Ureter (tissue), 1 donor: ENCODE results near the gene ZNF580. TPM values are rescaled to one million over a fixed set of nuclear protein-coding genes. Genes with fewer than 3 reads are reported as not detected.

Experiments
- DNase-seq: peaks from one replicate; pipeline ENCODE4 v3.0.0-alpha.2; 2020; ENCODE audit warnings: low spot score
- total RNA-seq: library from RNA; stranded (reverse); gene quantifications from one replicate; pipeline ENCODE4 v1.2.4, GENCODE V29; 2023
- donor health status: DM: yes; HTN: yes; CAD: no.

ZNF580 gene, protein sequence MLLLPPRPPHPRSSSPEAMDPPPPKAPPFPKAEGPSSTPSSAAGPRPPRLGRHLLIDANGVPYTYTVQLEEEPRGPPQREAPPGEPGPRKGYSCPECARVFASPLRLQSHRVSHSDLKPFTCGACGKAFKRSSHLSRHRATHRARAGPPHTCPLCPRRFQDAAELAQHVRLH
- 56.5 TPM for total RNA-seq

DNA sequence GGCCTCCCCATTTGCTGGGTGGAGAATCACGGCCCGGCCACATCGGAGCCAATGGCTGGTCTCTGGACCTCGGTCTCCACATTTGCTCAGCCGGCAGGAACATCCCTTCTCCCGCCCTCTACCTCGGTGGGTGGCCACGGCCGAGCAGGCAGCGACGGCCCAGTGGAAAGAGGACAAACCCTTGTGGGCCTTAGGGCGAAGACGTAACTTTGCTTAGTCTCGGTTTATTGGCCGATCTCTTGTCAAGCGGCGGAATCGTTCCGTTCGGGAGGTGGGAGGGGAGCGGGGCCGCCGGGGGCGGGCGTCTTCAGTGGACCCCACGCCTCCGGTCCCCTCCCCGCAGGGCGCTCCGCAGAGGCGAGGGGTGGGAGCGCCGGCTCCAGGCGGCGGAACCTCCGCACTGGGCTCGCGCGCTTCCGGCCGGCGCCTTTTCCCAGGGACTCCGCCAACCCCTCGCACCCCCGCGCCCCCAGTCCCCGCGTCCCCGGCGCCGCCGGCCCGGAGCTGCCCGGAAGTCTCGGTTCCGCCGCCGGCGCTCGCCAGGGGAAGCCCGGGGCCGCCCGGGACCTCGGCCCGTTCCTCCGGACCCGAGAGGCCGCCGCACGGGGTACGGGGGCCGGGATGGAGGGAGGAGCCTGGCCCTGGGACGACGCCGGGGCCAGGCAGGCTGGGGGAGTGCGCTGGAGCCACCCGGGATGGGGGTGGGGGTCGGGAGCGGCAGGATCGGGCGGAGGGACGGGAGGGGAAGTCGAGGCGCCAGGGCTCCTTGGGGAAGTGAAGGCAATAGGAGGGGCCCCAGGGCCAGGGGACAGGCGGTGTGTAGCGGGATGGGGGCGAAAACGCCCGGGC, at the start of gene ZNF580:
TSS of gene ZNF580 (plus strand) at position 426 of the 849 bp plus-strand sequence. CDS start 1,507 bp downstream, outside the sequence.
- peak; percentile 76 for DNase-seq

DNA sequence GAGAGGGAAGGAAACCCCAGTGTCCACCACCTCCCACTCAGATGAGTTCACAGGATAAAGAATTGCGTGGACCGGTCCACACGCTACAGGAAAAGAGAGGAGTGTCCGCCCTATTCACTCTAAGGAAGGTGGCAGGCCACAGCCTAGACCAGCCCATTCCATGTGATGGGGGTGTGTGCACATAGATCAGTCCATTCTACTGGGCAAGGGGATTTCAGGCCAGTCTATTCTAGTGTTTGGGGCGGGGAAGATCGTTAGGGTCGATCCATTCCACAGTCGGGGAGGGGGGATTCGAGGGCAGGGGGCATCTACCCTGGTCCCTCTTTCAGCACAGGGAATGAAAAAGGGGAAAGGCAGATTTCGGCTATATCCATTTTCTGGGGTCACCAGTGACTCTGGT, 49.2 kb upstream of the ZNF580 start:
- no peak for DNase-seq

DNA sequence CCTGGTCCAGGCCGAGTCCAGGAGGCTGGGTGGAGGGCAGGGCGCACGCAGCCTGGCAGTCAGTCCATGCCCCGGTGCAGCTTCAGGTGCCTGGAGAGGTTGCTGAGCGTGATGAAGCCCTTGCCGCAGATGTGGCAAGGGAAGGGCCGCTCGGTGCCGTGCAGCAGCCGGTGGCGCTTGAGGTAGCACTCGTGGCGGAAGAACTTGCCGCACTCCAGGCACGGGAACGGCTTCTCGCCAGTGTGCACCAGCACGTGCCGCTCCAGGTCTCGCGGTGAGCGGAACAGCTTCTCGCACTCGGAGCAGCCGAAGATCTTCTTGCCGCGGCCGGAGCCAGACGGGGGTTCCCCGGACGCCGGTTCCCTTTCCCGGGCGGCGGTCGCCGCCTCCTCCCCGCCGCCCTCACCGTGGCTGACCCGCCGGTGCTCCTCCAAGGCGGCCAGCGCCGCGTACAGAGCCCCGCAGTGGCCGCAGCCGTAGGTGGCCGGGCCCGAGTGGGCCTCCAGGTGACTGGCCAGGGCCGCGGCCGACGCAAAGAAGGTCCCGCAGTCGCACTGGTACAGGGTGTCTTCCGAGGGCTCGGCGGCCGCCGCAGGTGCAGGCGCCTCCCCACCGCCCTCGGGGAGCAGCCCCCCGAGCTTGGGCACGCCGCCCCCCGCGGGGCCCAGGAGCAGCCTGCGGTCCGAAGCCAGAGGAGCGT, 48.3 kb upstream of the ZNF580 start:
- DNase-seq = no peak

DNA sequence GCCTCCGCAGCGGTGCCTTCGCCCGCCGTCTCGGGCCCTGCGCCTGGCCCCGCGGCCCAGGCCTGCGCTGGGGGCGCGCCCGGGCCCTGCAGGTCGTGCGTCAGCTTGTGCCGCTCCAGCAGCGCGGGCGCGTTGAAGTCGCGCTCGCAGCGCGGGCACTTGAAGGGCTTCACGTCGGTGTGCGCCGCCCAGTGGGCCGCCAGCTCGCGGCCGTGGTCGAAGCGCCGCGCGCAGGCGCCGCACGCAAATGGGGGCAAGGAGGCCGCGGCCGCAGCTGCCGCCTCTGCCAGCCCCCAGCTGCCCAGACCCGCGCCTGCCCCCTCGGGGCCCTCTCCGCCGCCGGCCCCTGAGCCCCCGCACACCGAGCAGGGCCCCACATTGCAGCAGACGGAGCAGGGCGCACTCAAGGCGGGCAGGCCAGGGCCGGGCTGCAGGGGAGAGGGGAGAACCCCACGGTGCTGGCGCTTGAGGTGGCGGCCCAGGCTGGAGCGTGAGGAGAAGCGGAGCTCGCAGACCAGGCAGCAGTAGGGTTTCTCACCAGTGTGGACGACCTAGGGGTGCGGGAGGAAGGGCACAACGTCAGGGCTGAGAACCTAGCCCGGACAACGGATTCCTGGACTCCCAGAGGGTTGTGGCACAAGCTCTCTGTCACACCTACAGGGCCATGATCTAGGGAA, 47.6 kb upstream of the ZNF580 start:
- DNase-seq = no peak

DNA sequence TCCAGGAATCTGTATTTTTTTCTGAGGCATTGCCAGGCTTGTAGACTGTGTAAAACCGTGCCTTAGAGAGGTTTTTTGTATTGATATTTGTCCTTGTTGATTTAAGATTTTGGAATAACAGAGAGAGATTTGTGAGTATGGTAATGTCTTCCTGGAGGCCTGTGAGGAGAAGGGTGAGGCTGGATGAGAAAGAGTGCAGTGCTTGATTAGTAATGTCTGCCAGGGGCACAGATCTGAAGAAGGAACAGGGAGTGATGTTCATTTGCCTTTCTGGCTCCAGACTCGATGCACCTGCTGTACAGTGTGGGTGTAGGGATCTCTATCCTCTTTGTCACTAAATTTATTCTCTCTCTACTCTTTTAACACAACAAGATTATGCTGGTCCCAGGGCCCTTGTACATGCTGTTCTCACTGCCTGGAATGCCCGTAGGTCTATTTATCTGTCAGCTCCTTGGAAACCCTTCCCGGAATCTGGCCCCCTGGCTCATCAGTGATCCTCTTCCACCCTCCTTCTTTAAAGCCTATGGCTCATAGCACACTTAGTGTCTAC, 45.7 kb upstream of the ZNF580 start:
- DNase-seq = no peak

DNA sequence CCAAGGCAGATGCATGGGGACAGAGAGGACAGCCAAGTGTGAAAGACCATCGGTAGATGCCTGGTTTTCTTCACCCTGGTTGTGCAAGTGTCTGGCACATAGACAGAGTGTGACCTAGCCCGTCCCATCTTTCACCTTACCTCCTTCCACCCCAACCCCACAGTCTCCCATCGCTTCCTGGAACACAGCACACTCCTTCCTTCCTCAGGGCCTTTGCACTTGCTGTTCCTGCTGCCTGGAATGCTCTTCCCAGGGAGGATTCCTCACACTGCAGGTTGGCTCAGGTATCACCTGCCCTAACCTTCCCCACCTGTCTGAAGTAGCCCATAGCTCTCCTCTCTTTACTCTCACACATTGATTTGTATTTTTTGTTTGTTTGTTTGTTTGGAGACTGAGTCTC, 44.5 kb upstream of the ZNF580 start:
- DNase-seq = no peak

DNA sequence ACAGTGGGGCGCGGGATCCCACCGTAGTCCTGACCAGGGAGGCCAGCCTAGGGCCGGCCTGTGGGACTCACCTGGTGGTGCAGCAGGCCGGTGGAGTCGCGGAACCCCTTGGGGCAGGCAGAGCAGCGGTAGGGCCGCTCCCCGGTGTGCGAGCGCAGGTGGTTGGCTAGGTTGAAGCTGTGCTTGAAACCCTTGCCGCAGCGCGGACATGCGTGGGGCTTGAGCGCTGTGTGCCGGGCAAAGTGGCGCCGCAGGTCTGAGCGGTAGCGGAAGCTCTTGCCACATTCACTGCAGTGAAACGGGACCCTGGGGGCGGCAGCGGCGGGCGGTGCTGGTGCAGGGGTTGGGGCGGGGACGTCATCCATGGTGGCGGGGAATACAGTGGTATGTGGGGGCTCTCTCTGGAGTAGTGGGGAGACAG, 43.3 kb upstream of the ZNF580 start:
- DNase-seq = no peak

DNA sequence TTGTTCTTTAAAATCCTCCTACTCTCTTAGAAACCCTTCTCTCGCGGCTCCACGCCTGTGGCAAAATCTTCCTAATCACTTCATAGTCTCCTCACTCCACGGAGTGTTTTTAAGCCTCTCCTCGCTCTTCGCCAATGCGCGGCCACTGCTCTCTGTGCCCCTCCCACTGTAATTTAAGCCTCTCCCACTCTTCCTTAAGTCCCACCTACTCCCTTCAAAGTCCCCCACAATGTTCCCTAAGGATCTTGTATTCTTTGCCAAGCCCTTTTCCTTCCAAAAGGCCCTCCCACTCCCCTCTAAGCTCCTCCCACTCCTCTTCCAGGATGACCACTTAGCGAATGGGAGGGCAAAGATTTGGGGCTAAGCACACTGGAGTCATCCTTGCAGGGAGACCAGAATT, 42.8 kb upstream of the ZNF580 start:
- DNase-seq = no peak

DNA sequence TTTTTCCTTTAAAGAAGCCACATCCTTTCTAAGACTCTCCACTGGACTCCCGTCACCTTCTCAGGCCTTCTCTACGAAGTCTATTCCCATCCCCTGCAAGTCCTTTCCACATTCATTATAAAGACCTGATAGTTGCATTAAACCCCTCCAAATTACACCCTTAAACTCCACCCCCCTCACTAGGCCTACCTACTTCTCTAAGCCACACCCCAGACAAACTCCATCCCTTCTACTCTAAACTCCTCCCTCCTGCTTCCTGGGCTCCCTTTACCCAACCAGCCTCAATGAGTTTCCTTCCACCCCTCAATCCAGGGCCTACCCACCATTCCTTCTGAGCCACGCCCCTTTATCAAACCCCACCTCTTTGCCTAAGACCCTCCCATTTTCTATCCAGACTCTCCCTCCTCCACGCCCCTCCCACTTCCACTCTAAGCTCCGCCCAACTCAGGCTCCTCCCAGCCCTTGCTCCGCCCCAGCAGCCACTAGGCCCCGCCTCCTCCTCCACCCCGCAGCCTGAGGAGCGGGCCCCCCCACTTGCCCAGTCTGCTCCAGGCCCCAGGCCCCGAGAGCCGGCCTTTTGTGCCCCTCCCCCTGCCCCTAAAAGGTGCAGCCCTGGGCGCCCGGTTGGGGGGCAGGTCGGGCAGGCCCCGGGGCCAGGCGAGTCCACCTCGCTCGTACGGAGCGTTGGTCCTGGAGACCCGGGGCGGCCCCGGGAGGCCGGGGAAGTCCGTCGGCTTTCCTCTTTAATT, 41.9 kb upstream of the ZNF580 start:
- DNase-seq = peak; percentile 95

DNA sequence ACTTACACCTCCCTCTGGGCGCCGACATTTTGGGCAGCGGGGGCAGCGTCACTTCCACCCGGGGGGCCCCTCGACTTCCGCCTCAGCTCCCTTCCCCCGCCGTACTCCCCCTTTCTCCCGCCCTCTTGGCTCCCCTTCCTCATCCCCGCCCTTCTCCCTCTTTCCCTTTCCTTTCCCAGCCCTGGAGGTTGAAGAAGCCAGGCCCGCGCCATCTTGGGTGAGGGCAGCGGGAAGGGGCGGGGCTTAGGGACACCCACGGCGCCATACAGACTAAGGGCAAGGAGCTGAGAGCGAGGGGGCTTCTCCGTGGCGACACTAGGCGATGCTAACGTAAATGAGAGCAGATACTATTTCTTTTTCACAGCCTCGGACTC, 41.3 kb upstream of the ZNF580 start, which contains the start of gene FIZ1:
TSS of gene FIZ1 (minus strand) at position 50 of the 374 bp plus-strand sequence. CDS start 1,652 bp downstream, outside the sequence.
- DNase-seq = peak; percentile 99

DNA sequence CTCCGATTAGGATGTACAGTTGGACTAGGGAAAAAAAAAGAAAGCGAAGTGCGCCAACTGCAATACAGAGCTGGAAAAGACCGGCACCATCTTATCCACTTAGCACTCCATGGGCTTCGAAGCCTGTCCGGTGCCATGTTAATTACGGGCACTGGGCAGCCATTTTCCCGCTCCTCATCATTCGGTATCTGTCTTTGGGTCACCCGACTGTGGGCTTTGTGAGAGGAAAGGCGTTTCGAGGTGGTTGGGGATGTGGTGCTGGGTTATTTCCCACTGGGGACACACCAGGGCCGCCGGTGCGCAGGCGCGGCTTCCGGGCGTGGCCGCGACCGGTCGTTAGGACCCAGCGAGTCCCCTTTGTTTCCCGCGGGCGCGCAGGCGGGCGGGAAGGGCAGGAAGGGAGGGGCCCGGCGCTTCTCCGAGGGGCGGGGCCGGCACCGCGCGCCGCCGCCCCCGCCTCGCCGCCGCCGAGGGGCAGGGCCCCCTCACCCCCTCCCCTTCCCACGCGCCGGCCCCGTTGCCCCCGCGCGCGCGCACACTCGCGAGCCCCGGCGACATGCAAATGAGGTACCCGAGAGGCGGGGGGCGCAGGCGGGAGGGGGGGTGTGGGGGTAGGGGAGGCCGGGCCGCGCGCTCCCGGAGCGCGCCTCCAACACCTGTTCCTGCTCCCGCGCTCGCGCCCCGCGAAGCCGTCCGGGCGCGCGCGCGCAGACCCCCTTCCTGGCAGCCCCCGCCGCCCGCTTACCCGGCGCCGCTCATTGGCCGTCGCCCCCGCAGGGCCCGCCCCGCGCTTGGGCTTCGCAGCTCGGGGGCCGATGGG, 40.8 kb upstream of the ZNF580 start, which contains the start of gene ZNF524:
TSS of gene ZNF524 (plus strand) at position 447 of the 820 bp plus-strand sequence. CDS start 1,825 bp downstream, outside the sequence.
- DNase-seq = peak; percentile 85

DNA sequence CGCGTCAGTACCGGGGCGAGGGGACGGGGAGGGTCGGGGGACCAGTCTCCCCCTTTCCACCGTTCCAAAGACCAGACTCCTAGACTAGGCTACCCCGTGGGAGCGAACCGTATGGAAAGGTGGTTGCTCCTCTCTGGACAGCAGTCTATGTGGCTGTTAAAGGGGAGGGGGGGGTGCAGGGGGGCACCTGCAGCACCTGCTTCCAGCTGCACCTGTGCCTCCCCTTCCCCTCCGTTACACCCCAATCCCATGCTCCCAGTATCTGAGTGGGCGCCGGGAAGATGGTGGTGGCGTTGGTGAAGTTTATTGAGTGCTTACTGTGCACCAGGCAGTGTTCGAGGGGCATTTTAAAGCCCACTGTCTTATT, 40.2 kb upstream of the ZNF580 start:
- DNase-seq = no peak

DNA sequence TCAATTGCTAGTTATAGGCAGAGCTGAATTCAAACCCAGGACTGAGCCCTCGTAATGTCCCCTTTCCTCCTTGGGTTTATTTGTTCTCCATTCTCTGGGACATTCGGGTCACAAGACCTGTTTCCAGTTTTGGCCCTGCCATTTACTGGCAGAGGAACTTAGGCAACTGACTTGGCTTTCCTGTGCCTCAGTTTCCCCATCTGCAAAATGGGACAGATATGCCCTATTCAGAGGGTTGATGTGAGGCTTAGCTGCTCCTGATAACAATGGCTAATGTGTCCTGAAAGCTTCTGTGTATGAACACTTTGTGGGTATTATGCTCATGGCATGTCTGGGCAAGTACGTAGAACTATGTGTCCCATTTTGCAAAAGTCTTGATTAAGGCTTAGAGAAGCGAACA, 39.7 kb upstream of the ZNF580 start:
- no peak for DNase-seq

DNA sequence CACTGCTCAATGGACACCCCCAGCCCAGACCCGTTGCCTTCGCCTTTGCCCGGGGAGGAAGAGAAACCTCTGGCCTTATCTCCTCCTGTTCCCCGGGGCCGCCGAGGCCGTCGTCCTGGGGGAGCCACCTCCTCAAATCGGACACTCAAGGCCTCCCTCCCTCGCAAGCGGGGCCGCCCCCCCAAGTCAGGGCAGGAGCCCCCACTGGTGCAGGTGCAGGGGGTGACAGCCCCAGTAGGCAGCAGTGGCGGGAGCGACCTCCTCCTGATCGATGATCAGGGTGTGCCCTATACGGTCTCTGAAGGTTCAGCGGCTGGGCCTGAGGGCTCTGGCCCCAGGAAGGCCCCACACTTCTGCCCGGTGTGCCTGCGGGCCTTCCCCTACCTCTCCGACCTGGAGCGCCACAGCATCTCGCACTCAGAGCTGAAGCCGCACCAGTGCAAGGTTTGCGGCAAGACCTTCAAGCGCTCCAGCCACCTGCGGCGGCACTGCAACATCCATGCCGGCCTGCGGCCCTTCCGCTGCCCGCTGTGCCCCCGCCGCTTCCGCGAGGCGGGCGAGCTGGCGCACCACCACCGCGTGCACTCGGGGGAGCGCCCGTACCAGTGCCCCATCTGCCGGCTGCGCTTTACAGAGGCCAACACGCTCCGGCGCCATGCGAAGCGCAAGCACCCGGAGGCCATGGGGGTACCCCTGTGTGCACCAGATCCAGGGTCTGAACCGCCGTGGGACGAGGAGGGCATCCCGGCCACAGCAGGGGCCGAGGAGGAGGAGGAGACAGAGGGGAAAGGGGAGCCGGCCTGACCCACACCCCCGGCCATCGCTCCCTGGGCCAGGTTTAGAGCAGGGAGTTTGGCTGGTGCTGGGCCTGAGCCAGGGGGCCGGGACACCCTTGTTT, 38.4 kb upstream of the ZNF580 start:
- no peak for DNase-seq

DNA sequence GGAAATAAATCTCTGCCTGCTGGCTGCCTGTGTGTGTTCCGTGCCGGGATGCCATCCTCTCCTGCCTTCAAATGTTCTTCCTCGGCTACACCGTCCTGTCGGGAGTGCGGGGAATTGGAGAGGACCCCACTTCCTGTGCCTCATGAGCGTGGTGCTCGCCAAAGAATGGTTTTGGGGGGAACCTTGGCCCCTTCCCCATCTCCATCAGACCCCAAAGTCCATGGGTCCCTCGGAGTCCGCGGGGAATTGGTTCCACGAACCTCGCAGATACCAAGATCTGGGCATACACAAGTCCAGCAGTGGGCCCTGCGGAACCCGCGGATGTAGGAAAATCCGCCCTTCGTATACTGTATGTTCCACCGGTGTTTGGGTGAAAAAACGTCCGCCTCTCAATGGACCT, 37.7 kb upstream of the ZNF580 start:
- no peak for DNase-seq

DNA sequence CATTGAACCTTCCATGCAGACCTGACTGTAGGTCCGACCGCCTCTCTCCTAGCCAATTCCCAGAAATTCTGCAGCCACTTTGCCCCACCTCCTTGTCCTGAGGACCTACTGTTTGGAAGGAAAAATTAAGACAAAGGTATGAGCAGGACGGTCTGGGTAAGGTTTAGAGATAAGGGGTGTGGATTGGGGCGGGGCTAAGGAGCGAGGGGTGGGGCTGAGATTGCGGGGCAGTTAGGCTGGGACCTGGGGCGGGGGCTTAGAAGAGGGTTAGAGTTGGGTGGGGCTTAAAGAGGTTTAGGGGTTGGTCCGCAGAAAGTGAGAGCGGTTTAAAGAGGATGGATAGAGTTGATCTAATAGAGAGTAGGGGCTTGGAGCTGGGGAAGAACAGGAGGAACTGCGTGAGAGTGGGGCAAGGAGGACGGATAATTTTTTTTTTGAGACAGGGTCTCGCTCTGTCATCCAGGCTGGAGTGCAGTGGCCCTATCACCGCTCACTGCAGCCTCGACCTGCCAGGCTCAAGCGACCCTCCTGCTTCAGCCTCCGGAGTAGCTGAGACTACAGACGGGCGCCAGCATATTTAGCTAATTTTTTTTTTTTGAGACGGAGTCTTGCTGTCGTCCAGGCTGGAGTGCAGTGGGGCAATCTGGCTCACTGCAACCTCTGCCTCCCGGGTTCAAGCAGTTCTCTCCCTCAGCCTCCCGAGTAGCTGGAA, 37.1 kb upstream of the ZNF580 start:
- DNase-seq = no peak

DNA sequence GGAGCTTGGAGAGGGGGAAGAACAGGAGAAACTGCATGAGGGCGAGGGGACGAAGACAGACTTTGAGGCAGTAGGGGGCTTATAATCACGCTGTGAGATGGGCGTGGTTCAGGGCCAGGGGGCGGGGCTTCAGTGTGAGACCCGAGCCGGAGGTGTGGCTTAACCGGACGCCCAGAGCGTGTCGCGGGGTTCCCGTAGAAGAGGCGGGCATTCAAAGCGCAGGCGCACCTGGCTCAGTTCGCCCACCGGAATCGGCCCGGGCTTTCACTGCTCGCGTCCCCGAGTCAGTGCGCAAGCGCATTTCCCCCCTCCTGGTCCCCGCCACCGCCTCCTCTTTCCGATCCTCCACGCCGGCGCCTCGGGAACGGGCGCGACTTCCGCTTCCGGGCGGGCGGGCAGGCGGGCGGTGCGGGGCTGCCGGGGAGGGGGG, 35.6 kb upstream of the ZNF580 start:
- DNase-seq = peak; percentile 98
